CD4-positive, alpha-beta T cell treated with Interleukin-4 for 1 hour (primary cell): ENCODE data around the gene LRRC10B.
"Not testable (repeated sequence)": the region's sequence is repeated elsewhere in the genome, so short reads cannot be mapped to it uniquely, and the experiment has no call there.

Experiments
- DNase-seq, 2 donors: peaks; one replicate each; pipeline ENCODE4 v3.0.0-alpha.2; 2020 to 2022

Gene LRRC10B

GRCh38 chr11:61507962-61508861 is at the start of gene LRRC10B:
LRRC10B (plus strand) TSS chr11:61508749; CDS start chr11:61508999, 250 bp downstream.
- peak in 1 of 2 donors; percentile 17 for DNase-seq

GRCh38 chr11:61460474-61460881 is 48.1 kb upstream of the LRRC10B start:
- DNase-seq: no peak

- DNase-seq: no peak
Observed at GRCh38 chr11:61460986-61461385, 47.6 kb upstream of the LRRC10B start.

GRCh38 chr11:61467602-61468001 is 40.9 kb upstream of the LRRC10B start:
- DNase-seq: not testable (repeated sequence)

GRCh38 chr11:61468002-61468401 is 40.5 kb upstream of the LRRC10B start:
- DNase-seq: no peak

- no peak for DNase-seq
Observed at GRCh38 chr11:61472282-61472681, 36.3 kb upstream of the LRRC10B start.

GRCh38 chr11:61472868-61473267 is 35.7 kb upstream of the LRRC10B start:
- DNase-seq: no peak

GRCh38 chr11:61473370-61474012 is 35.1 kb upstream of the LRRC10B start:
- no peak for DNase-seq

- DNase-seq: no peak
Observed at GRCh38 chr11:61474013-61474643, 34.4 kb upstream of the LRRC10B start.

GRCh38 chr11:61475433-61475832 is 33.1 kb upstream of the LRRC10B start:
- DNase-seq: no peak

GRCh38 chr11:61476371-61476770 is 32.2 kb upstream of the LRRC10B start:
- no peak for DNase-seq

GRCh38 chr11:61477126-61477525 is 31.4 kb upstream of the LRRC10B start:
- no peak for DNase-seq

GRCh38 chr11:61477727-61478148 is 30.8 kb upstream of the LRRC10B start:
- peak; percentile 42 to 49 for DNase-seq

- DNase-seq: not testable (repeated sequence)
Observed at GRCh38 chr11:61479360-61480058, 29.0 kb upstream of the LRRC10B start.

- no peak for DNase-seq
Observed at GRCh38 chr11:61480261-61480993, 28.1 kb upstream of the LRRC10B start.

- no peak for DNase-seq
Observed at GRCh38 chr11:61480994-61481335, 27.6 kb upstream of the LRRC10B start.

GRCh38 chr11:61481806-61482205 is 26.7 kb upstream of the LRRC10B start:
- DNase-seq: no peak

- no peak for DNase-seq
Observed at GRCh38 chr11:61482513-61482912, 26.0 kb upstream of the LRRC10B start.

GRCh38 chr11:61484541-61484940 is 24.0 kb upstream of the LRRC10B start:
- no peak for DNase-seq

- DNase-seq: no peak
Observed at GRCh38 chr11:61485080-61485479, 23.5 kb upstream of the LRRC10B start.

GRCh38 chr11:61486011-61486620 is 22.4 kb upstream of the LRRC10B start:
- no peak for DNase-seq

GRCh38 chr11:61486779-61487178 is 21.8 kb upstream of the LRRC10B start:
- DNase-seq: no peak
